WERI-Rb-1 (cell line): Measurements from ENCODE around the gene LYZ.

Source experiments
- DNase-seq: peaks from one replicate; pipeline ENCODE4 v3.0.0-alpha.2; 2020
- H3K27ac ChIP-seq: fragments of 250-450 bp; sonication (Bioruptor Pico); 2 replicates; pipeline ENCODE4 v1.5.1; 2020; ENCODE audit warnings: mild to moderate bottlenecking, moderate library complexity
- H3K27me3 ChIP-seq: fragments of 250-450 bp; sonication (Bioruptor Pico); 2 replicates; pipeline ENCODE4 v1.5.1; 2021; ENCODE audit warnings: mild to moderate bottlenecking, low read depth, moderate library complexity; ENCODE audit not compliant: insufficient read depth, severe bottlenecking
- H3K36me3 ChIP-seq: fragments of 250-450 bp; sonication (Bioruptor Pico); 2 replicates; pipeline ENCODE4 v1.5.1; 2020; ENCODE audit warnings: mild to moderate bottlenecking, moderate library complexity
- H3K4me3 ChIP-seq: 2 replicates; pipeline ENCODE4 v1.5.1; 2011; ENCODE audit warnings: low read depth, mild to moderate bottlenecking, control low read depth, low read length
- H3K9me3 ChIP-seq: fragments of 250-450 bp; sonication (Bioruptor Pico); 2 replicates; pipeline ENCODE4 v1.5.1; 2021; ENCODE audit warnings: mild to moderate bottlenecking, moderate library complexity; ENCODE audit not compliant: severe bottlenecking
- CTCF ChIP-seq: IDR thresholded peaks from 2 replicates; pipeline ENCODE4 v1.5.1; 2011; ENCODE audit warnings: low read depth, mild to moderate bottlenecking, control low read depth, inconsistent platforms, low read length

Gene LYZ

DNA sequence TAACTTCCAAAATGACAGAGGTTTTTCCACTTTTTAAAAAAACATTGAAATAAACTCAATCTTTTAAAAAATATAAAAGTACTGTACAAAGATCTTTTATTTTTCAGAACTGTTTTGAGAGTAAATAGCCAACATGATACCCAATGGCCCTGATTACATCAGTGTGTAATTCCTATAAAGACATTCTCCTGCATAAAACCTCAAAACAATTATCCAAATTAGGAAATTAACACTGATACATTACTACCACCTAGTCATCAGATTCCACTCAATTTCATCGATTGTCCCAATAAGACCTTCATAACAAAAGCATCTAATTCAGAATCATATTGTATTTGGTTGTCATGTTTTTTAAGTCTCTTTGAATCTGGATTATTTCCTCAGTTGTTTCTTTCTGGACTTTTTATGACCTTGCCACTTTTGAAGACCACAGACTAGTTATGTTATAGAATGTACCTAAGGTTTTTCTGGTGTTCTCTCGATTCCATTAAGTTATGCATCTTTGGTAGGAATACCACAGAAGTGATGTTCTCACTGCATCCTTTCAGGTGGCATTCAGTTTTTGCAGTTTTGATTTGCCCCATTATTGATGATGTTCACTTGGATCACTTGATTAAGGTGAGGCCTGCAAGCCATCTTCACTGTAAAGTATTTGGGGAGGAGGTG, 7.3 kb downstream of the LYZ start:
- Histone ChIP-seq H3K9me3 (no peaks in the 10 kb centered on the region), H3K4me3 (no peak overlapping the region), H3K27me3 (no peaks in the 10 kb centered on the region), H3K36me3 (peaks cover 3% of the 10 kb centered on the region), H3K27ac (no peak overlapping the region)
- no peak for DNase-seq
- TF ChIP-seq CTCF, result no peak

DNA sequence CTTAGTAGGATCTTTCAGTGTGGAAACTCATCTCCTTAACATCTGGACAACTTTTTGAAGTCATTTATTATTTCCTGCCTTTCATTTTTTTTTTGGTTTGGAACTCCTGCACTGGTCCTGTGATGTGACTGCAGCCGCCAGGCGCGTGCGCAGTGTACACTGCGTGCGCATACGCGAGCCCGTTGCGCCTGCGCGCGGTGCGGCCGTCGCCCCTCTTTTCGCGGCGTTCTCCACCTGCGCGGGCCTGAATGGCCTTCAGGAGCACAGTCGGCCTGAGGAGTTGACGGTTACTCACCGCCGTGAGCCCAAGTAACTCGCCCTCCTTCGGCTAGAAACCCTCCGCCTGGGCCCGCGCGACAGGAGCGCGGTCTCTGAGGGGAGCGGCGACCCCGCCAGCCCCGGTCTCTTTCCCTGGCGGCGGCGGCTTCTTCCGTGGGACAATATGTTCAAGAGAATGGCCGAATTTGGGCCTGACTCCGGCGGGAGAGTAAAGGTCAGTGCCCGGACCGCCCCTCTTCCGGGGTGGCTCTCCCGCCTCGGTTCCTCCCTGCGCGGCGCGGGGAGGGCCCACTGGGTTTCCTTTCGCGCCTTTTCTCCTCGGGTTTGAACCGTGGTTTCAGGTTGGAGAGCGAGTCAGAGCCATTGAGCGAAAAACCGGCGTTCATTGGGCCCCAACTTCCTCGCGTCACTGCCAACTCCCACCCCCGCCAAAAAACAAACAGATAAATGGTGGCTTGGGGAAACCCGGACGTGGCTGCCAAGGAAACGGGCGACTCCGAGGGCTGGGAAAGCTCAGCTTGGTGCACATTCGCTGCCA, 11.6 kb downstream of the LYZ start, which contains the start of gene YEATS4:
YEATS4 (plus strand) TSS at position 213 of the 817 bp plus-strand sequence; CDS start at position 443, 230 bp downstream.
- DNase-seq, result peak; percentile 87
- Histone ChIP-seq H3K27ac (peak within 1 kb of the TSS; percentile 99), H3K36me3 (peaks cover 38% of the 10 kb centered on the region), H3K27me3 (no peaks in the 10 kb centered on the region), H3K9me3 (no peaks in the 10 kb centered on the region), H3K4me3 (peak within 1 kb of the TSS; percentile 92)
- TF ChIP-seq CTCF, result no peak

DNA sequence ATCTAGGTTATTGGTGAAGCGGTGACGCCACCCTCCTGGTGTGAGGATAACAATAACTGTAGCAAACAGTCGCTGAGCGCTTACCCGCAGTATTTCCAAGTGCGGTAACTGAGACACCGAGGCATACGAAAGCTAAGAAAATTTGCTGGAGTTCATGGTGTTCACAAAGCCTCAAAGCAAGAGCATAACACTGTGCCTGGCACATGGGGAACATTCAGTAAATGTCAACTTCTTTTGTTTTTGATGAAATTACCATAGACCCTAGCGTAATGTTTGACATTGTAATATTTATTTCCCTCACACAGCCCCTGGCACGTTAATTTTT, 12.1 kb downstream of the LYZ start:
- H3K27me3 ChIP-seq, result no peaks in the 10 kb centered on the region

DNA sequence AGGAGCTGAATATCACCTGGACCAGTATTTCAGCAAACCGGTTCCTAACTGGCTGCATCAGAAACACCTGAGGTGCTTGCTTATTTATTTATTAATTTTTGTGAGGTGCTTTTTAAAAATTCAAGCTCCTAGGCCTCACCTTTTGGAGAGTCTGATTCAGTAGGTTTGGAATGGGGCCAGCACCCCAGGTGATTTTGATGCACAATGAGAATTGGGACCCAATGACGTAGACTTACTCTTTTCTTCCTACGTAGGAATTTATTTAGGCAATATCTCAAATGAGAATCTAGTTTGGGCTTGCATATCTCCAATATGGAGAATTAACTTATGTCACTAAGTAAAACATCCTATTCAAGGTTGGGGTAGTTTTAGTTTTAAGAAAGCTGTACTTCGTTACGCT, 18.6 kb downstream of the LYZ start:
- Histone ChIP-seq H3K27ac (no peak overlapping the region), H3K4me3 (no peak overlapping the region), H3K9me3 (no peaks in the 10 kb centered on the region), H3K27me3 (no peaks in the 10 kb centered on the region), H3K36me3 (peaks cover 85% of the 10 kb centered on the region)
- DNase-seq, result no peak
- no peak for TF ChIP-seq CTCF

More for the DNA sequence above, 12.1 kb downstream of the LYZ start:
- Histone ChIP-seq H3K27ac (peak overlapping the region; percentile 99), H3K9me3 (no peaks in the 10 kb centered on the region), H3K4me3 (peak overlapping the region; percentile 92), H3K36me3 (peaks cover 39% of the 10 kb centered on the region)
- DNase-seq, result no peak
- TF ChIP-seq CTCF, result no peak

GRCh38 chr12:69368171-69368570, 20.0 kb downstream of the LYZ start:
- peaks cover 88% of the 10 kb centered on the region for H3K36me3 ChIP-seq
- no peak for TF ChIP-seq CTCF
- H3K27ac ChIP-seq, result no peak overlapping the region
- H3K9me3 ChIP-seq, result no peaks in the 10 kb centered on the region
- no peaks in the 10 kb centered on the region for H3K27me3 ChIP-seq
- no peak overlapping the region for H3K4me3 ChIP-seq
- DNase-seq, result no peak
